GM13976 (cell line): ENCODE data around the gene STN1.
A peak's percentile ranks its signal among the peaks of the same experiment; 100 is the strongest.

Experiments used
- DNase-seq: peaks from one replicate; pipeline ENCODE4 v3.0.0; 2012; ENCODE audit warnings: low spot score
- CTCF ChIP-seq: IDR thresholded peaks from 2 replicates; pipeline ENCODE4 v1.5.1; 2012; ENCODE audit warnings: borderline replicate concordance, mild to moderate bottlenecking; ENCODE audit not compliant: insufficient read depth; ENCODE audit errors: extremely low read depth, missing control alignments, control extremely low read depth
- in situ Hi-C: fragments of 300-500 bp; cut with MboI; formaldehyde crosslinking; loops from one replicate; pipeline ENCODE4 v1.12.0; 2022; ENCODE audit warnings: low sequenced_read_pairs, mixed read lengths, inconsistent platforms; ENCODE audit not compliant: unreplicated experiment

Gene STN1

DNA sequence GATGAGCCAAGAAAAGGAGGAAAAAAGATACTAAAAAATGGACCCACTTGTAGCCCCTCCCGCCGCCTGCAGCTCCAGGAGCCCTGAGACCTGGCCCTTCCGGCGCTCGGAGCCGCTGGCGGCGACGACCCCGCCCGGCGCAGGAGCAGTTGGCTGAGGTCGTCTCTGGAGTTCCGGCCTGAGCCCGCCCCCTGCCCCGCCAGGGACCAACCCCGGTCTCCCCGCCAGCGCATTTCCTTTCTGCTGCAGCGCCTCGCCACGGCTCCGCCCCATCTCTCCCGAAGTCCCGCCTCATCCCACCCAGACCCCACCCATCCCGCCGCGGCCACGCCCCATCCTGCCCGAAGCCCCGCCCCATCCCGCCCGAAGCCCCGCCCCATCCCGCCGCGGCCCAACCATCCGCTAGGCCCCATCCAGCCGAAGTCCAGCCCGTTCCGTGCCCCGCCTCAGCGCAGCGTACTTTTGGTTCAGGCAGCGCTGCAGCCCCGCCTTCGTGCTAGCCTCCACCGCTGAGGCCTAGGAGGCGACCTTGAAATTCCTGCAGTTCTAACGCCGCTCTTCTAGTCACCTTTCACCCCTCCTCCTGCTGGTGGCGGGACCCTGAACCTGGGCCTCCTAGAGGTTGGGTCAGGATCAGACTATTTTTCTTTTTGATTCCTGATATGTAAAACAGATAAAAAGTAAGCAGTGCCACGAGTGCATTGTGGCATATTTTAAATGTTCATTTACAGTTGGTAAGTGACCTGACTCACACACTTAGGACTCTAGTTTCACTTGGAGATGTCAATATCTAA is at the start of gene STN1:
STN1 (minus strand) TSS at position 132 of the 794 bp plus-strand sequence. CDS start 590 bp downstream, outside the sequence.
- in situ Hi-C loops, result no loop called here
- TF ChIP-seq CTCF, result no peak
- DNase-seq, result peak; percentile 98

GRCh38 chr10:103967448-103968071 is 49.6 kb upstream of the STN1 start:
- peak; percentile 74 for DNase-seq
- in situ Hi-C loops, result no loop called here
- TF ChIP-seq CTCF, result no peak

DNA sequence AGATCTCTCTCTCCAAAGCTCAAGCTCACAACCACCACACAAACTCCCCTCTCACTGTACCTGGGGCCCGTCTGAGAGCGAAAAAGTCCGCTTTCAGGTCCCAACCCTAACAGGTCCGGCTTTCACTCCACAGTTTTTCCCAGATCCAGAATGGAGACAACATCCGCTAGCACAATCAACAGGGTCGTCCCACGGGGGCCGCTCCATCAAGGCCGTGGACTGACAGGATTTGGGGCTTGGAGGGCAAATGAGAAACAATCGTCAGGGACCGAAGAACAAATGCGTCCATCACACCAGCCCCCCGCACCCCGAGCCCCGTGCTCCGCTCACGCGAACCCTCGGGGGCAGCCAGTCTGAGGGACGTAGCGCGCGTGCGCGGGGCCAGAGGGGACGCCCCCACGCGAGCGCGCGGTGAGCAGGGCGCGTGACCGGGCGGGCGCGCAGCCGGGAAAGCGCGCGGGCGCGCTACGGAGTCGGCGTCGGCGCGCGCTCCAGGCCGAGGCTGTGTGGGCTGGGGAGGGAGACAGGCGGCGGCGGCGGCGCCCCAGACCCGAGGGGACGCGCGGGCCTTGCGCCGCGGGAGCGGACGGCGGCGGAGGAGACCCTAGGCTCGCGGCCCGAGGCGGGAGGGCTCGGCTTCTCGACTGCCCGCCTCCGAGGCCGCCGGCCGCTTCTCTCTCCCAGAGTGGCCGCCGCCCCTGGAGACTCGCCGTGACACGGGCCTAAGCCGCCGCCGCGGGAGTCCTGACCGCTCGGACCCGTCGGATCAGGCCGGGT is 48.9 kb upstream of the STN1 start, which contains the start of gene SLK:
SLK (plus strand) TSS at position 470 of the 777 bp plus-strand sequence. CDS start 606 bp downstream, outside the sequence.
- no peak for TF ChIP-seq CTCF
- in situ Hi-C loops, result no loop called here
- peak; percentile 93 for DNase-seq

DNA sequence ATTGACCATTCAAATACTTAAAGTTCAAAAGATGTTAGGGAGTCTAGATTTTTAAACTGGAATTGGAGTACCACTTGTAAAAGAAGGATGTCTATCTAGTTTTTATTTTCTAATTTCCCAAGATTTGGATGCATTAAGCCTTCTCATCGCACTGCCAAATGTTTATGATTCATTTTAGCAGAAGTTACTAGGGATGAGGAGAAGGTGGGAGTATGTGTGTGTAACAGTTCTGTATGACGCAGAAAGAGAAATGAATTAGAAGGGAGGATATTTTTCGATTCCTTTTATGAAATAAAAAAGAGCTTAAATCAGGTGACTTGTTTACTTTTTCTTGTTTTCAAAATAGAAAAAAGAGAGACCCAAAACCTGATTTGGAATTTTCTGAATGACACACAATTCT is 42.1 kb upstream of the STN1 start:
- in situ Hi-C loops, result no loop called here
- DNase-seq, result no peak
- TF ChIP-seq CTCF, result no peak

DNA sequence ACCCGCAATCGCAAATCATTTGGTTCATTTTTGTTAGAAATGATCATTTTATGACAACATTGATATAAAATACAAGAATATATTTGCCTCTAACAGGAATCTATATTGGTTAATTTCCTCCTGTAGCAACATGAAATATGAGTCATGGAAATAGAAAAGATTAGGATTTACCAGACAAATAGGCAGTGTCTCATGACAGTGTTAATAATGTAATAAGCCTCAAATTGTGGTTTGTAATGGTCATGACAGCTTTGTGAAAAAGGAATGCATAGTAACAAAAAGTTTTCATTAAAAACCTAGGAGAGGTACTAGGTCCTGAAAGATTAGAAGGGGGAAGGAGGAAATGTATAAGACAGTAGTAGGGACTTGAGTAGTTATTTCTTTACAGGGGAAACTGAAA is 41.0 kb upstream of the STN1 start:
- TF ChIP-seq CTCF, result no peak
- in situ Hi-C loops, result no loop called here
- no peak for DNase-seq

DNA sequence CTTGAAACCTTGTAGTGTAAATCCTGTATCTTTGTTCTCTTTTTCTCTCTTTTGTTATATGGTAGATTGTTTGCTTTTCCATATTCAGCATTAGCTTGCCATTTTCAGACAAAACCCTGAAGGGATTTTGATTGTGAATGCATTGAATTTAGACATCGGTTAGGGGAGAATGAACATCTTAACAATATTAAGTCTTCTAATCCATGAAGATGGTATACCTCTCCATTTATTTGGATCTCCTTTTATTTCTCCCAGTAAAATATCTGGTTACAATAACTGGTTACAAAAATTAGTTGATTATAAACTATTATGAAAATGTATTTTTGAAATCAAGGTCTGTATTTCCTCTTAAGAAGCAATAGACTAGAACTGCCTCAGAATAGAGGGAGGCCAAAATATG is 36.6 kb upstream of the STN1 start:
- TF ChIP-seq CTCF, result no peak
- in situ Hi-C loops, result no loop called here
- DNase-seq, result no peak
